Keratinocyte (primary cell): ENCODE data around the gene SH3D19. TPM values are rescaled to one million over a fixed set of nuclear protein-coding genes. Genes with fewer than 3 reads are reported as not detected.
"Not testable (repeated sequence)": the region's sequence is repeated elsewhere in the genome, so short reads cannot be mapped to it uniquely, and the experiment has no call there.

Experiments
- DNase-seq: peaks from one replicate; pipeline ENCODE4 v3.0.0-alpha.2; 2011; ENCODE audit warnings: low read depth, missing footprints, low spot score
- FAIRE-seq: peaks from 2 replicates; lab custom pipeline; 2011; peaks lifted over from hg19 to GRCh38; lab: Jason Lieb, UNC
- H2AFZ ChIP-seq: 2 replicates; pipeline ENCODE4 v1.6.0; 2012; ENCODE audit warnings: low read length, control low read depth, inconsistent platforms; ENCODE audit not compliant: control insufficient read depth
- H3K27ac ChIP-seq: 2 replicates; pipeline ENCODE4 v1.5.1; 2011; ENCODE audit warnings: low read length; ENCODE audit not compliant: control insufficient read depth, insufficient read depth
- H3K27me3 ChIP-seq: 3 replicates; pipeline ENCODE4 v1.6.0; 2011; ENCODE audit warnings: low read length; ENCODE audit not compliant: control insufficient read depth, insufficient read depth; ENCODE audit errors: extremely low read depth
- H3K36me3 ChIP-seq, 2 experiments: 2 replicates in 1 of 2; 3 replicates in 1 of 2; pipeline ENCODE4 v1.5.1; 2011; ENCODE audit warnings: low read length in 2 of 2, mild to moderate bottlenecking in 1 of 2; ENCODE audit not compliant: control insufficient read depth in 2 of 2, insufficient read depth in 2 of 2; ENCODE audit errors: extremely low read depth in 1 of 2
- H3K4me1 ChIP-seq: 3 replicates; pipeline ENCODE4 v1.5.1; 2011; ENCODE audit warnings: low read length; ENCODE audit not compliant: control insufficient read depth, insufficient read depth; ENCODE audit errors: extremely low read depth
- H3K4me2 ChIP-seq: 3 replicates; pipeline ENCODE4 v1.6.0; 2011; ENCODE audit warnings: low read depth, low read length; ENCODE audit not compliant: control insufficient read depth, insufficient read depth; ENCODE audit errors: extremely low read depth
- H3K4me3 ChIP-seq, 3 experiments: fragments of 200-600 bp in 1 of 3; sonication (generic) in 1 of 3; 2 replicates in 2 of 3; 3 replicates in 1 of 3; pipeline ENCODE4 v1.5.1; 2011 to 2016; ENCODE audit warnings: low read length in 3 of 3, mild to moderate bottlenecking in 3 of 3, control low read depth in 2 of 3, inconsistent platforms in 1 of 3, low read depth in 1 of 3, mixed read lengths in 1 of 3, mixed run types in 1 of 3, moderate library complexity in 1 of 3; ENCODE audit not compliant: control insufficient read depth in 2 of 3, insufficient read depth in 2 of 3; ENCODE audit errors: extremely low read depth in 1 of 3
- H3K79me2 ChIP-seq: 2 replicates; pipeline ENCODE4 v1.6.0; 2012; ENCODE audit warnings: low read length; ENCODE audit not compliant: control insufficient read depth, insufficient read depth
- H3K9ac ChIP-seq: 3 replicates; pipeline ENCODE4 v1.6.0; 2011; ENCODE audit warnings: low read length; ENCODE audit not compliant: control insufficient read depth, insufficient read depth; ENCODE audit errors: extremely low read depth
- H3K9me1 ChIP-seq: 3 replicates; pipeline ENCODE4 v1.6.0; 2011; ENCODE audit warnings: low read length; ENCODE audit not compliant: control insufficient read depth, insufficient read depth; ENCODE audit errors: extremely low read depth
- H3K9me3 ChIP-seq: 2 replicates; pipeline ENCODE4 v1.5.1; 2012; ENCODE audit warnings: low read depth, low read length; ENCODE audit not compliant: control insufficient read depth
- H4K20me1 ChIP-seq: 3 replicates; pipeline ENCODE4 v1.6.0; 2011; ENCODE audit warnings: low read length; ENCODE audit not compliant: control insufficient read depth, insufficient read depth; ENCODE audit errors: extremely low read depth
- CTCF ChIP-seq, 3 experiments: IDR thresholded peaks in 1 of 3; conservative IDR thresholded peaks in 1 of 3; optimal IDR thresholded peaks in 1 of 3; 2 replicates in 2 of 3; 3 replicates in 1 of 3; pipeline versions ENCODE3 to v1.5.1; 2011; ENCODE audit warnings: low read length in 3 of 3, mild to moderate bottlenecking in 3 of 3, moderate library complexity in 2 of 3, control low read depth in 1 of 3, inconsistent platforms in 1 of 3; ENCODE audit not compliant: insufficient read depth in 2 of 3; ENCODE audit errors: extremely low read depth in 1 of 3
- EZH2 ChIP-seq: IDR thresholded peaks from one replicate; pipeline ENCODE4 v1.6.1; 2012; ENCODE audit warnings: inconsistent platforms, mild to moderate bottlenecking, low read length, moderate library complexity
- dilution Hi-C: fragments of 300-500 bp; cut with MboI; formaldehyde crosslinking; loops from one replicate; pipeline ENCODE4 v1.7.0; 2020; ENCODE audit warnings: low sequenced_read_pairs; ENCODE audit not compliant: extremely low pct_ligation_motif_present
- polyA plus RNA-seq, 5 experiments: library from polyadenylated mRNA; depleted of rRNA in 3 of 5; stranded (reverse) in 3 of 5; stranded (forward) in 1 of 5; unstranded in 1 of 5; fragments of >200 nt; gene quantifications; 1 replicate in 1 of 5; 2 replicates in 3 of 5; 3 replicates in 1 of 5; pipeline versions ENCODE4 v1.2.1 to v1.2.3, GENCODE V29; 2011 to 2012; ENCODE audit warnings: missing spikeins in 2 of 5, low read depth in 1 of 5, low replicate concordance in 1 of 5

SH3D19 gene
- polyA plus RNA-seq, 1 donor (not counting 4 experiments of a cell fraction or from before 2014, with no cell fraction given): 24.8 TPM

- H3K9ac ChIP-seq: no peak overlapping the region
- dilution Hi-C loops: no loop called here
- peaks cover 7 to 19% of the 10 kb centered on the region in 2 experiments for H3K36me3 ChIP-seq
- no peaks in the 10 kb centered on the region for H3K79me2 ChIP-seq
- H3K4me3 ChIP-seq: no peak overlapping the region
- H3K4me1 ChIP-seq: peaks cover 2% of the 10 kb centered on the region
- no peaks in the 10 kb centered on the region for H3K9me1 ChIP-seq
- TF ChIP-seq EZH2 (no peak), CTCF (optimal IDR thresholded peaks at IDR 0.05 in 1 of 3, IDR thresholded peaks at IDR 0.05 in 1 of 3, conservative IDR thresholded peaks at IDR 0.05 in 1 of 3; ENCODE audit: extremely low read depth in 1 of 3, insufficient read depth in 2 of 3, low read length in 3 of 3) (no peak)
- no peak overlapping the region for H2AFZ ChIP-seq
- H4K20me1 ChIP-seq: no peaks in the 10 kb centered on the region
- no peak overlapping the region for H3K4me2 ChIP-seq
- no peaks in the 10 kb centered on the region for H3K9me3 ChIP-seq
- FAIRE-seq (no peak), DNase-seq (no peak)
- H3K27me3 ChIP-seq: no peaks in the 10 kb centered on the region
- no peak overlapping the region for H3K27ac ChIP-seq
Measured at GRCh38 chr4:151142758-151143157, 182.6 kb downstream of the SH3D19 start.

GRCh38 chr4:151139814-151140213 is 185.6 kb downstream of the SH3D19 start:
- TF ChIP-seq EZH2 (no peak), CTCF (optimal IDR thresholded peaks at IDR 0.05 in 1 of 3, IDR thresholded peaks at IDR 0.05 in 1 of 3, conservative IDR thresholded peaks at IDR 0.05 in 1 of 3; ENCODE audit: extremely low read depth in 1 of 3, insufficient read depth in 2 of 3, low read length in 3 of 3) (no peak)
- H3K4me2 ChIP-seq: no peak overlapping the region

GRCh38 chr4:151136048-151136447 is 189.4 kb downstream of the SH3D19 start:
- H3K9me1 ChIP-seq, H3K9me3 ChIP-seq, H4K20me1 ChIP-seq, FAIRE-seq, H3K36me3 ChIP-seq, DNase-seq, H3K4me2 ChIP-seq, H2AFZ ChIP-seq, dilution Hi-C loops, H3K4me3 ChIP-seq, H3K4me1 ChIP-seq, H3K9ac ChIP-seq, H3K79me2 ChIP-seq, H3K27me3 ChIP-seq, H3K27ac ChIP-seq: not testable (repeated sequence)

More at GRCh38 chr4:151139814-151140213, 185.6 kb downstream of the SH3D19 start:
- Histone ChIP-seq H3K4me1 (no peaks in the 10 kb centered on the region), H3K9me3 (no peaks in the 10 kb centered on the region), H3K79me2 (no peaks in the 10 kb centered on the region), H3K27ac (no peak overlapping the region), H2AFZ (no peak overlapping the region), H4K20me1 (no peaks in the 10 kb centered on the region), H3K27me3 (no peaks in the 10 kb centered on the region), H3K4me3 (no peak overlapping the region), H3K9ac (no peak overlapping the region), H3K36me3 (peaks cover 9 to 16% of the 10 kb centered on the region in 2 experiments), H3K9me1 (no peaks in the 10 kb centered on the region)
- dilution Hi-C loops: no loop called here
- FAIRE-seq: no peak
- no peak for DNase-seq
